GM19193 (cell line): ENCODE data around the gene PPY.

ENCODE experiments used
- POLR2A ChIP-seq: IDR thresholded peaks from 4 replicates; pipeline ENCODE4 v1.6.1; 2011; ENCODE audit not compliant: insufficient read depth, insufficient read length; ENCODE audit errors: extremely low read depth

Gene PPY

GRCh38 chr17:43917348-43918025, 24.8 kb downstream of the PPY start:
- peak; percentile 42 for TF ChIP-seq POLR2A

DNA sequence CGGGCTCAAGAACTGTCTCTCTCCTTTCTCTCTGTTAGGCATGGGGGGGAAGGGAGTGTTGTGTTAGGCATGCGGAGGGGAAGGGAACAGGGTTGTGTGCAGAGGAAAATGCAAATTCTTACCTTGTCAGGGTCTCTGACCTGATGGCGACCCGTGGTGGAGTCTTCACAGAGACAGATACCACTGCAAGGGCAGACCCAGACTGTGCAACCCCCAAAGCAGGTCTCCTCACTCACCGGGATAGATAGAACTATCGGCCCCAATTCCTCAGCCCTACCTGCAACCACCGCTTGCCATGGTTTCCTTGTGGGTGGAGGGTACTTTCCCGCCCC, 25.3 kb downstream of the PPY start:
- no peak for TF ChIP-seq POLR2A

- TF ChIP-seq POLR2A = no peak
Observed at GRCh38 chr17:43916385-43916784, 25.9 kb downstream of the PPY start.

DNA sequence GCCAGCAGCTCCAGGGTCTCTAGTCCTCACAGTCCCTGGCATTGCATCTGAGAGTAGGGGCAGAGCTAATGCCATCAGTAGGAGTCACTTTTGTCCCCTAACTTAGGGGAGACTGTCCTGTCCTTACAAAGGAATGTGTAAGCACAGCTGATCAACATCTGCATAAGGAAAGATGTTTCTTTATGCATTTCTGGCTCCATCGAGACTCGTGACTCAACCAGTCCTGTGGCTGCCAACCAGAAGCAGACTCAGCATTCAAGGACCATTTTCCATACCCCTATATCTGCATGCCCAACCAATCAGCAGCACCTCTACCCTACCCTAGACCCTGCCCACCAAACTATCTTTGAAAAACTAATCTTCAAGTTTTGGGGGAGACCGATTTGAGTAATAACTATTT, 26.7 kb downstream of the PPY start:
- no peak for TF ChIP-seq POLR2A

DNA sequence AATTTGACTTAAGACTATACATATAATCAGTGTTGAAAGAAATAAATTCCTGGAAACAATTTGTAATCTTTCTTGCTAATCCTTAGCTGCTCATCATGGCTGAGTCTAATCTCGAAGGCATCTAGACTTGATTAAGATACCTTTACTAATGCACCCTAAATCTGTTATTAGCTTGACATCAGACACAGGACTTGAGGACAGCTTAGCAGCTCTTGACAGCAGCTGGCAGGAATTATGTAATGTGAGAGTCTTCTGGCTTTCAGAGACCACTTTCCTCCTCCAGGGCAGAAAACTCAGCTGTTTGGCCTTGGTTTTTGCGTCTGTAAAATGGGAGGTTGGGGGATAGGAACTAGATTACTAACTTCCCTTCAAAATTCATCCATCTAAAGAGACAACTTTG, 27.8 kb downstream of the PPY start:
- no peak for TF ChIP-seq POLR2A

DNA sequence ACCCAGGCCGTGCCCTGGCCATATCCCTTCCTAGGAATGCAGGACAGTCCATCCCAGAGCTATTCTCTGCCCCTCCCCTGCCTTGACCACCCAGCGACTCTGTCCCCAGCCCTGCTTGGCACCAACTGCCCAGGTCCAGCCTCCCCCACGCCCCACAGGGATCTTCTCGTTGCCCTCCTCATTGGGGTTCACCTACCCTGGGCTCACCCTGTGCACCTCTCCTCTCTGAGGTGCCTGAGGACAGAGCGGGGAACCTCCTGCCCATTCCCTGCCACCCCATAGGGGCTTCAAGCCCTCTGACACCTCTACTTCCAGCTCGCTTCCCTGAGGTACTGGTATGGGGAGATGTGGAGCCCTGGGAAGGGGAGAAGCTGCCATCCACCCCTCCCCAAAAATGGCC, 28.7 kb downstream of the PPY start:
- no peak for TF ChIP-seq POLR2A

GRCh38 chr17:43912635-43913304, 29.5 kb downstream of the PPY start:
- no peak for TF ChIP-seq POLR2A

DNA sequence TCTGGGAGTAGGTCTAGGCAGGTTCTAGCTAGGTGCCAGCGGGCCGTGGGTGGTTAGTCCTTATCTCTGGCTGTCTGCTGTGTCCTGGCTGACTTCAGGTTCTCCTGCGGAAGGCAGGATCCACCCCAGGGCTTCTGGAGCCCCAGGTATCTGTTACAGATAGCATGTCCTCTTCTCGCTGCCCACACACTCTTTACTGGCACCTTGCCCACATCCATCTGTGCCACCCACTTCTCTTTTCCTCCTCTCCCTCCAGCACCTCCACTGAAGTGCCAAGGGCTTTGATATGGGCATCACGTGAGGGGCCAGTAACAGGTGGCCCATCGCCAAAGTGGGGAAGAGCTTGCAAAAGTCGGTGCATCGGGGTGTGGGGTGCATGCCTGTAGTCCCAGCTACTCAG, 30.4 kb downstream of the PPY start:
- TF ChIP-seq POLR2A = no peak

GRCh38 chr17:43909537-43910231, 32.6 kb downstream of the PPY start:
- no peak for TF ChIP-seq POLR2A

- no peak for TF ChIP-seq POLR2A
Observed at GRCh38 chr17:43907998-43908721, 34.1 kb downstream of the PPY start.

- no peak for TF ChIP-seq POLR2A
Observed at GRCh38 chr17:43907425-43907981, 34.8 kb downstream of the PPY start, which contains the start of gene MPP2. Gene MPP2 (minus strand): TSS chr17:43907536. CDS start chr17:43904460, 3,076 bp downstream.

DNA sequence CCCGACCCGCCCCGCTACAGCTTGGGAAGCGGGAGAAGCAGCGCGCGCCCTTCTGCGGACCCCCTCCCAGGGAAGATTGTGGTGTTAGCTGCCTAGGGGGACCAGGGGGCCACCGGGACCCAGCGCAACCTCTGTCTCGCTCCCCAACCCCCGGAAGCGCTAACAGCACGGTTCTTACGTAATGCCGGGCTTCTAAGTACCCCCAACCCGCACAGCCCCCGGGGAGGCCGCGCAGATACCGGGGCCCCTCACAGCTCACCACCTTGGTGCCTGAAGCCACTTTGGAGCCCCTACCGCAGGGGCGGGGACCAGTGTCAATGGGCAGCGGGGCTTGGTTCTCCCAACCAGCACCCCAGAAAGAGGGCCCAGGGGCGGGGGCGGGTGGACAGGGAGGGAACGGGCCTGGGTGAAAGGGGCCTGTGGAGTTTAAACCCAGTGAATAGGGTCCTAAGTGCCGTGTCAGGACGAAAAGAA, 35.3 kb downstream of the PPY start:
- TF ChIP-seq POLR2A = no peak

DNA sequence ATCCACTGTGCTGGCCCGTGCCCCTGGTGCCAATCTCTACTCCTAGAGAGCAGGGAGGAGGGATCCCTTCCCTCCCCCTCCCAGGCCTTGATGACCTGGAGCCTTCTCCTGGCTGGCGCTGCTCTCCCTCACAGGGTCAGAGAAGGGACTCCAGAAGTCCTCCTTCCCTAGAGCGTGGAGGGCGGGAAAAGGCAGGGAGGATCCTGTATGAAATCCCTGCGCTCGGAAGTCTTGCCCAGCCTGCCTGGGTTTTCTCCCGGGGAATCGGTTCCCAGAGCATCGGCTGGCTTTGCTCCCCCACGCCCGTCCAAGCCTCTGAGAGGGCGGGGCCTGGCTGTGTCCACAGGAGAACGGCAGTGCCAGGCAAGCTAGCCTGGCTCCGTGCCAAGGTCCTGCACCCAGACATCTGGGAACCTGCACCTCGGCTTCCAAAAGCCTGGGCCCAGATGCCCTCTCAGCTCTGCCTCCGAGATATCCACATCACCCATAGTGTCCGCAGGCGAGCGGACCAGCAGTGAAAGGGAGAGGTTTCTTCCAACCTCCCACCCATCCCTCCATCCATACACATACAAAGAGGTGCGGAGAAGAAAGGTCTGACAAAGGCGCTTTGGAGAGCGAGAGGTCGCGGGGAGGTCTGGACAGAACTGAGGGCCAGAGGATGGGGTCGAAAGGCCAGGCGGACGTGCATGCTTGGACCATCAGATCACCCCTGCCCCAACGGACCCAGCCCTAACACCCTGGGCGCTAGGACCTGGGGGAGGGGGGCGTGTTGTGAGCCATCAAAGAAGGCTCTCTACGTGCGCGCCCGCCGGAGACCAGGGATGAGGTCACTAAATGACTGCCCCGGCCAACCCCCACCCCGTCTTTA, 36.1 kb downstream of the PPY start:
- TF ChIP-seq POLR2A = no peak

DNA sequence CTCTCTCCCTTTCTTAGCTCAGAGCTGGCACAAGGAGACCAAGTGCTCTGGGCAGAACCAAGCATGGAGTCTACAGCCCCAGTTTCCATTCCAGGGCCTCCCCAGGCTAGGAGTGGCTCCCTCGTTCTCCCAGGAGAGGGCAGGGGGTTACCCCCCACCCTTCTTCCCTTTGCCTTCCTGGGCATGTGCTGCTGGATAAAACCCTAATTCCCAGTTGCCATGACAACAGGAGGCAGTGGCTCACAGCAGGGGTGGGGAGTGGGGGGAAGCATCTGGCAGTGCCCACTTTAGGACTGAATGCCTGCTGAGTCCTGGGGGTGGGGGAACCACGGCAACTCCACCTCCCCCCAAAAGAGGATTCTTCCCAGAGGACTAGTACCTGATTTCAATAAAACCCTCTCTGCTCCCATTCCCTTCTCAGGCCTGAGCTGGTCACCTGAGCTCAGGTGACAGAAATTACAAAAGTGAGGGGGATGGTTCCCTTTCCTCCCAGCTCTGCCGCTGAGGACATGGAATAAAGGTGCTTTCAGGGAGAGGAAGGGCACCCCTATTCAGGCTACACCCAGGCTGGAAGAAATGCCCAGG, 36.8 kb downstream of the PPY start:
- no peak for TF ChIP-seq POLR2A
